BJ (cell line): Measurements from ENCODE around the gene ZNF764. TPM values are rescaled to one million over a fixed set of nuclear protein-coding genes. Genes with fewer than 3 reads are reported as not detected.

Experiments
- CTCF ChIA-PET: fragments of 350-600 bp; formaldehyde crosslinking; extraction: SDS; loops from one replicate; lab custom pipeline; 2021; ENCODE audit warnings: antibody characterized with exemption, inconsistent platforms; lab: Yijun Ruan, JAX
- POLR2A ChIA-PET: fragments of 300-600 bp; sonication (Branson Sonifier 250); formaldehyde crosslinking; extraction: SDS; loops from one replicate; lab custom pipeline; 2021; ENCODE audit warnings: antibody characterized with exemption; lab: Charles Lee
- DNase-seq: peaks from one replicate; pipeline ENCODE4 v3.0.0-alpha.2; 2011; ENCODE audit warnings: low read depth
- H3K27me3 ChIP-seq: 2 replicates; pipeline ENCODE4 v1.6.0; 2011; ENCODE audit warnings: low read length; ENCODE audit not compliant: control insufficient read depth, insufficient read depth
- H3K36me3 ChIP-seq: 2 replicates; pipeline ENCODE4 v1.5.1; 2011; ENCODE audit warnings: low read length; ENCODE audit not compliant: control insufficient read depth, insufficient read depth
- H3K4me3 ChIP-seq: 2 replicates; pipeline ENCODE4 v1.5.1; 2011; ENCODE audit warnings: low read depth, mild to moderate bottlenecking, control low read depth, low read length
- polyA plus RNA-seq: library from polyadenylated mRNA; depleted of rRNA; stranded (reverse); fragments of >200 nt; gene quantifications from 2 replicates; pipeline ENCODE4 v1.2.3, GENCODE V29; 2011
- TF ChIP-seq, protein P1 (sequence below): IDR thresholded peaks from 2 replicates; pipeline ENCODE4 v1.5.1; 2011; ENCODE audit warnings: low read depth, mild to moderate bottlenecking, control low read depth, inconsistent platforms, low read length, moderate library complexity; ENCODE audit not compliant: insufficient read depth

ZNF764 gene
- polyA plus RNA-seq, 1 experiment: 2.6 TPM

GRCh38 chr16:30588651-30589050 is 30.5 kb upstream of the ZNF764 start:
- DNase-seq: no peak
- no peak overlapping the region for H3K4me3 ChIP-seq
- H3K36me3 ChIP-seq: no peaks in the 10 kb centered on the region
- H3K27me3 ChIP-seq: no peaks in the 10 kb centered on the region
- TF ChIP-seq, protein P1, sequence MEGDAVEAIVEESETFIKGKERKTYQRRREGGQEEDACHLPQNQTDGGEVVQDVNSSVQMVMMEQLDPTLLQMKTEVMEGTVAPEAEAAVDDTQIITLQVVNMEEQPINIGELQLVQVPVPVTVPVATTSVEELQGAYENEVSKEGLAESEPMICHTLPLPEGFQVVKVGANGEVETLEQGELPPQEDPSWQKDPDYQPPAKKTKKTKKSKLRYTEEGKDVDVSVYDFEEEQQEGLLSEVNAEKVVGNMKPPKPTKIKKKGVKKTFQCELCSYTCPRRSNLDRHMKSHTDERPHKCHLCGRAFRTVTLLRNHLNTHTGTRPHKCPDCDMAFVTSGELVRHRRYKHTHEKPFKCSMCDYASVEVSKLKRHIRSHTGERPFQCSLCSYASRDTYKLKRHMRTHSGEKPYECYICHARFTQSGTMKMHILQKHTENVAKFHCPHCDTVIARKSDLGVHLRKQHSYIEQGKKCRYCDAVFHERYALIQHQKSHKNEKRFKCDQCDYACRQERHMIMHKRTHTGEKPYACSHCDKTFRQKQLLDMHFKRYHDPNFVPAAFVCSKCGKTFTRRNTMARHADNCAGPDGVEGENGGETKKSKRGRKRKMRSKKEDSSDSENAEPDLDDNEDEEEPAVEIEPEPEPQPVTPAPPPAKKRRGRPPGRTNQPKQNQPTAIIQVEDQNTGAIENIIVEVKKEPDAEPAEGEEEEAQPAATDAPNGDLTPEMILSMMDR: no peak
- ChIA-PET CTCF (interaction anchor here (3.6 kb wide), 1 partner anchor 9 kb away, joined by 15 read pairs; no protein-coding TSS in a partner anchor), POLR2A (no interaction called here)

- Histone ChIP-seq H3K4me3 (peak within 1 kb of the TSS; percentile 73), H3K27me3 (no peaks in the 10 kb centered on the region), H3K36me3 (peaks cover 16% of the 10 kb centered on the region)
- peak; percentile 98 for DNase-seq
- TF ChIP-seq, protein P1: no peak
- CTCF ChIA-PET: interaction anchor here (0.7 to 3.6 kb wide), 5 partner anchors 12 to 190 kb away, joined by 3 to 15 read pairs (median 3); partner anchors contain the start of gene ZNF48
- POLR2A ChIA-PET: interaction anchor here (0.6 kb wide), 1 partner anchor 514 kb away, joined by 3 read pairs; no protein-coding TSS in a partner anchor
Observed at GRCh38 chr16:30585400-30586191, 27.4 kb upstream of the ZNF764 start, which contains the start of gene ZNF785. Gene ZNF785 (minus strand): TSS chr16:30585697. CDS start chr16:30585611, 86 bp downstream.

- no peak for DNase-seq
- Histone ChIP-seq H3K27me3 (no peaks in the 10 kb centered on the region), H3K4me3 (peak overlapping the region; percentile 73), H3K36me3 (peaks cover 16% of the 10 kb centered on the region)
- CTCF ChIA-PET: interaction anchor here (0.7 to 2.0 kb wide), 4 partner anchors 13 to 190 kb away, joined by 3 to 5 read pairs (median 4); partner anchors contain the start of genes ZNF48, ZNF688 and ZNF771
- POLR2A ChIA-PET: interaction anchor here (0.6 kb wide), 1 partner anchor 10 kb away, joined by 14 read pairs; no protein-coding TSS in a partner anchor
- TF ChIP-seq, protein P1: no peak
Observed at GRCh38 chr16:30585022-30585399, 26.8 kb upstream of the ZNF764 start.

GRCh38 chr16:30582611-30583340 is 24.6 kb upstream of the ZNF764 start:
- no peak for DNase-seq
- ChIA-PET POLR2A (no interaction called here), CTCF (no interaction called here)
- Histone ChIP-seq H3K4me3 (no peak overlapping the region), H3K36me3 (peaks cover 19% of the 10 kb centered on the region), H3K27me3 (no peaks in the 10 kb centered on the region)
- TF ChIP-seq, protein P1: no peak

- Histone ChIP-seq H3K36me3 (peaks cover 19% of the 10 kb centered on the region), H3K4me3 (no peak overlapping the region), H3K27me3 (no peaks in the 10 kb centered on the region)
- ChIA-PET POLR2A (no interaction called here), CTCF (interaction anchor here (1.2 to 1.4 kb wide), 2 partner anchors 9 to 17 kb away, joined by 3 read pairs; no protein-coding TSS in a partner anchor)
- TF ChIP-seq, protein P1: no peak
- no peak for DNase-seq
Observed at GRCh38 chr16:30581457-30581856, 23.3 kb upstream of the ZNF764 start.
